ENCODE measurements around the gene SMIM29.

DNA sequence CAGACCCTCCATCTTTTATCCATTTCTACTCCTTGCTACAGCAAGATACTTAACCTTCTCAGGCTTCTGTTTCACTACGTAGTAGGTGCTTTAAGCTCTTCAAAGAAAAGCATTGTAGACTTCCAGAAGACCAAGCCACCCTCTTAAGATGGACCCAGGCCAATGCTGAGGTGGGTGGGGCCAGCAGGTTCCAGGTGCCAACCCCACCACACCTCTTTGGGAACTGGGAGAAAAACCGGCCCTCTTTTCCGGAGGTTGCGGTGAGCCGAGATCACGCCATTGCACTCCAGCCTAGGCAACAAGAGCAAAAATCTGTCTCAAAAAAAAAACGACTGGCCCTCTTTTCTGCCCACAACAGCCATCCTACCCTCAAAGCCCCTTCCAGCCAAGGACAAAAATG is 22.7 kb downstream of the SMIM29 start:
- no peak for TF ChIP-seq POLR2A (IDR thresholded peaks at IDR 0.05; ENCODE audit: borderline replicate concordance, extremely low read depth, insufficient read depth, insufficient read length)
- TF ChIP-seq EZH2phosphoT487 (IDR thresholded peaks at IDR 0.05; ENCODE audit: borderline replicate concordance): no peak
- TF ChIP-seq, protein P1, sequence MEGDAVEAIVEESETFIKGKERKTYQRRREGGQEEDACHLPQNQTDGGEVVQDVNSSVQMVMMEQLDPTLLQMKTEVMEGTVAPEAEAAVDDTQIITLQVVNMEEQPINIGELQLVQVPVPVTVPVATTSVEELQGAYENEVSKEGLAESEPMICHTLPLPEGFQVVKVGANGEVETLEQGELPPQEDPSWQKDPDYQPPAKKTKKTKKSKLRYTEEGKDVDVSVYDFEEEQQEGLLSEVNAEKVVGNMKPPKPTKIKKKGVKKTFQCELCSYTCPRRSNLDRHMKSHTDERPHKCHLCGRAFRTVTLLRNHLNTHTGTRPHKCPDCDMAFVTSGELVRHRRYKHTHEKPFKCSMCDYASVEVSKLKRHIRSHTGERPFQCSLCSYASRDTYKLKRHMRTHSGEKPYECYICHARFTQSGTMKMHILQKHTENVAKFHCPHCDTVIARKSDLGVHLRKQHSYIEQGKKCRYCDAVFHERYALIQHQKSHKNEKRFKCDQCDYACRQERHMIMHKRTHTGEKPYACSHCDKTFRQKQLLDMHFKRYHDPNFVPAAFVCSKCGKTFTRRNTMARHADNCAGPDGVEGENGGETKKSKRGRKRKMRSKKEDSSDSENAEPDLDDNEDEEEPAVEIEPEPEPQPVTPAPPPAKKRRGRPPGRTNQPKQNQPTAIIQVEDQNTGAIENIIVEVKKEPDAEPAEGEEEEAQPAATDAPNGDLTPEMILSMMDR (IDR thresholded peaks at IDR 0.05 in 2 of 3, conservative IDR thresholded peaks at IDR 0.05 in 1 of 3; ENCODE audit: borderline replicate concordance in 1 of 3, insufficient read depth in 1 of 3, low read depth in 2 of 3, low read length in 2 of 3): no peak
- no peak for TF ChIP-seq RAD21 (IDR thresholded peaks at IDR 0.05; ENCODE audit: low read depth)
- TF ChIP-seq, protein P2, sequence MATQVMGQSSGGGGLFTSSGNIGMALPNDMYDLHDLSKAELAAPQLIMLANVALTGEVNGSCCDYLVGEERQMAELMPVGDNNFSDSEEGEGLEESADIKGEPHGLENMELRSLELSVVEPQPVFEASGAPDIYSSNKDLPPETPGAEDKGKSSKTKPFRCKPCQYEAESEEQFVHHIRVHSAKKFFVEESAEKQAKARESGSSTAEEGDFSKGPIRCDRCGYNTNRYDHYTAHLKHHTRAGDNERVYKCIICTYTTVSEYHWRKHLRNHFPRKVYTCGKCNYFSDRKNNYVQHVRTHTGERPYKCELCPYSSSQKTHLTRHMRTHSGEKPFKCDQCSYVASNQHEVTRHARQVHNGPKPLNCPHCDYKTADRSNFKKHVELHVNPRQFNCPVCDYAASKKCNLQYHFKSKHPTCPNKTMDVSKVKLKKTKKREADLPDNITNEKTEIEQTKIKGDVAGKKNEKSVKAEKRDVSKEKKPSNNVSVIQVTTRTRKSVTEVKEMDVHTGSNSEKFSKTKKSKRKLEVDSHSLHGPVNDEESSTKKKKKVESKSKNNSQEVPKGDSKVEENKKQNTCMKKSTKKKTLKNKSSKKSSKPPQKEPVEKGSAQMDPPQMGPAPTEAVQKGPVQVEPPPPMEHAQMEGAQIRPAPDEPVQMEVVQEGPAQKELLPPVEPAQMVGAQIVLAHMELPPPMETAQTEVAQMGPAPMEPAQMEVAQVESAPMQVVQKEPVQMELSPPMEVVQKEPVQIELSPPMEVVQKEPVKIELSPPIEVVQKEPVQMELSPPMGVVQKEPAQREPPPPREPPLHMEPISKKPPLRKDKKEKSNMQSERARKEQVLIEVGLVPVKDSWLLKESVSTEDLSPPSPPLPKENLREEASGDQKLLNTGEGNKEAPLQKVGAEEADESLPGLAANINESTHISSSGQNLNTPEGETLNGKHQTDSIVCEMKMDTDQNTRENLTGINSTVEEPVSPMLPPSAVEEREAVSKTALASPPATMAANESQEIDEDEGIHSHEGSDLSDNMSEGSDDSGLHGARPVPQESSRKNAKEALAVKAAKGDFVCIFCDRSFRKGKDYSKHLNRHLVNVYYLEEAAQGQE (IDR thresholded peaks at IDR 0.05; ENCODE audit: low read depth): no peak
- no peak for TF ChIP-seq POLR2AphosphoS5 (IDR thresholded peaks at IDR 0.05; ENCODE audit: low read depth, low read length)
- no peak for TF ChIP-seq CBX3 (IDR thresholded peaks at IDR 0.05; ENCODE audit: low read depth)
- TF ChIP-seq SIN3A (IDR thresholded peaks at IDR 0.05; ENCODE audit: low read depth): no peak
- no peak for TF ChIP-seq JUND (IDR thresholded peaks at IDR 0.05)
- TF ChIP-seq CEBPB (IDR thresholded peaks at IDR 0.05; ENCODE audit: low read depth): no peak
- no peak for TF ChIP-seq EGR1 (IDR thresholded peaks at IDR 0.05; ENCODE audit: low read depth)
